GM23338 (cell line): Measurements from ENCODE around the gene STK32C. TPM values are rescaled to one million over a fixed set of nuclear protein-coding genes. Genes with fewer than 3 reads are reported as not detected.

Experiments used
- ATAC-seq: fragments of 200-7000 bp; cut with Tn5 transposase; 3 replicates; pipeline ENCODE4 v1.9.1; 2020
- DNase-seq: peaks from one replicate; pipeline ENCODE4 v3.0.0-alpha.2; 2015; ENCODE audit warnings: low spot score
- H2AFZ ChIP-seq: fragments of 200-600 bp; sonication (generic); 2 replicates; pipeline ENCODE4 v1.8.0; 2016; ENCODE audit warnings: antibody characterized with exemption, mild to moderate bottlenecking, moderate library complexity
- H3F3A ChIP-seq: fragments of 200-600 bp; sonication (generic); replicated peaks from 2 replicates; pipeline ENCODE4 v1.8.0; 2017; ENCODE audit warnings: antibody characterized with exemption, mixed run types, low read depth
- H3K27ac ChIP-seq: fragments of 200-600 bp; sonication (generic); 2 replicates; pipeline ENCODE4 v1.6.1; 2016; ENCODE audit warnings: low read depth
- H3K27me3 ChIP-seq: fragments of 200-600 bp; sonication (generic); 2 replicates; pipeline ENCODE4 v1.8.0; 2016; ENCODE audit warnings: mild to moderate bottlenecking, mixed run types, moderate library complexity; ENCODE audit not compliant: insufficient read depth
- H3K36me3 ChIP-seq: fragments of 200-600 bp; sonication (generic); 2 replicates; pipeline ENCODE4 v1.8.0; 2016; ENCODE audit warnings: mild to moderate bottlenecking; ENCODE audit not compliant: insufficient read depth
- H3K4me1 ChIP-seq: fragments of 200-600 bp; sonication (generic); 2 replicates; pipeline ENCODE4 v1.8.0; 2016; ENCODE audit warnings: mild to moderate bottlenecking, moderate library complexity; ENCODE audit not compliant: insufficient read depth
- H3K4me2 ChIP-seq: fragments of 200-600 bp; sonication (generic); 2 replicates; pipeline ENCODE4 v1.7.1; 2017; ENCODE audit warnings: mixed run types
- H3K4me3 ChIP-seq: fragments of 200-600 bp; sonication (generic); 2 replicates; pipeline ENCODE4 v1.6.1; 2016; ENCODE audit warnings: mixed run types
- H3K79me2 ChIP-seq: fragments of 200-600 bp; sonication (generic); replicated peaks from 2 replicates; pipeline ENCODE4 v1.8.0; 2017; ENCODE audit warnings: mild to moderate bottlenecking; ENCODE audit not compliant: insufficient read depth
- H3K9me2 ChIP-seq: fragments of 200-600 bp; sonication (generic); 2 replicates; pipeline ENCODE4 v1.8.0; 2017; ENCODE audit not compliant: insufficient read depth
- H4K20me1 ChIP-seq: fragments of 200-600 bp; sonication (generic); replicated peaks from 2 replicates; pipeline ENCODE4 v1.8.0; 2017; ENCODE audit warnings: mild to moderate bottlenecking; ENCODE audit not compliant: insufficient read depth
- H3K27ac Mint-ChIP-seq: 2 replicates; pipeline ENCODE4 v1.8.0; 2020; ENCODE audit warnings: inconsistent platforms, mild to moderate bottlenecking, moderate library complexity, mixed read lengths
- H3K27me3 Mint-ChIP-seq: 3 replicates; pipeline ENCODE4 v1.8.0; 2022; ENCODE audit warnings: low read depth, mild to moderate bottlenecking, moderate library complexity, mixed read lengths, inconsistent platforms; ENCODE audit not compliant: insufficient read depth, poor library complexity
- H3K36me3 Mint-ChIP-seq: 3 replicates; pipeline ENCODE4 v1.8.0; 2021; ENCODE audit warnings: low read depth, mild to moderate bottlenecking, inconsistent platforms, moderate library complexity, mixed read lengths
- H3K4me1 Mint-ChIP-seq: 3 replicates; pipeline ENCODE4 v1.8.0; 2020; ENCODE audit warnings: mild to moderate bottlenecking, inconsistent platforms, mixed read lengths
- H3K4me3 Mint-ChIP-seq: 3 replicates; pipeline ENCODE4 v1.8.0; 2021; ENCODE audit warnings: moderate library complexity, mild to moderate bottlenecking, inconsistent platforms, mixed read lengths
- H3K9me3 Mint-ChIP-seq: 3 replicates; pipeline ENCODE4 v1.8.0; 2020; ENCODE audit warnings: moderate library complexity, mild to moderate bottlenecking, inconsistent platforms, mixed read lengths
- CREB1 ChIP-seq: fragments of 250-450 bp; sonication (Bioruptor Pico); IDR thresholded peaks from 2 replicates; pipeline ENCODE4 v1.5.0; 2020; ENCODE audit warnings: low read depth, mild to moderate bottlenecking, moderate library complexity
- CTCF ChIP-seq, 2 experiments: fragments of 200-600 bp in 1 of 2; sonication (generic) in 1 of 2; conservative IDR thresholded peaks; 2 replicates each; pipeline versions ENCODE4 v1.5.1 to v1.6.1; 2016 to 2017; ENCODE audit warnings: antibody characterized with exemption in 2 of 2, low read depth in 2 of 2, mild to moderate bottlenecking in 2 of 2, moderate library complexity in 1 of 2
- EZH2 ChIP-seq: fragments of 200-600 bp; sonication (generic); IDR thresholded peaks from one replicate; pipeline ENCODE4 v1.8.0; 2017; ENCODE audit warnings: antibody characterized with exemption, mild to moderate bottlenecking, low read depth; ENCODE audit not compliant: unreplicated experiment
- EZH2phosphoT487 ChIP-seq: fragments of 200-600 bp; sonication (generic); IDR thresholded peaks from one replicate; pipeline ENCODE4 v1.8.1; 2018; ENCODE audit warnings: antibody characterized with exemption; ENCODE audit not compliant: unreplicated experiment
- JUNB ChIP-seq: IDR thresholded peaks from one replicate; pipeline ENCODE4 v1.6.1; 2016; ENCODE audit warnings: antibody characterized with exemption; ENCODE audit not compliant: unreplicated experiment
- NANOG ChIP-seq: IDR thresholded peaks from 2 replicates; pipeline ENCODE4 v1.6.1; 2016; ENCODE audit warnings: antibody characterized with exemption, borderline replicate concordance
- POLR2AphosphoS5 ChIP-seq: IDR thresholded peaks from 2 replicates; pipeline ENCODE4 v1.6.1; 2016; ENCODE audit warnings: antibody characterized with exemption, low read depth
- STAT1 ChIP-seq: IDR thresholded peaks from one replicate; pipeline ENCODE4 v1.6.1; 2016; ENCODE audit warnings: antibody characterized with exemption; ENCODE audit not compliant: unreplicated experiment
- ZNF114 ChIP-seq: fragments of 250-450 bp; sonication (Bioruptor Pico); IDR thresholded peaks from 2 replicates; pipeline ENCODE4 v1.5.0; 2020; ENCODE audit warnings: mild to moderate bottlenecking, moderate library complexity
- ZNF331 ChIP-seq: fragments of 250-450 bp; sonication (Bioruptor Pico); IDR thresholded peaks from 2 replicates; pipeline ENCODE4 v1.5.0; 2020; ENCODE audit warnings: low read depth, mild to moderate bottlenecking, moderate library complexity
- polyA plus RNA-seq: library from polyadenylated mRNA; unstranded; fragments of >200 nt; fragmentation: Nextera tagmentation; extraction: Ambion mirVana; gene quantifications from 2 replicates; pipeline ENCODE4 v1.2.1, GENCODE V29; 2016
- total RNA-seq: library from RNA; depleted of rRNA; stranded (reverse); fragments of >200 nt; shearing (Covaris generic); gene quantifications from 2 replicates; pipeline ENCODE4 v1.2.3, GENCODE V29; 2014
- TF ChIP-seq, protein P1 (sequence below): IDR thresholded peaks from 2 replicates; pipeline ENCODE4 v1.6.1; 2016; ENCODE audit warnings: antibody characterized with exemption
- TF ChIP-seq, protein P2 (sequence below): IDR thresholded peaks from one replicate; pipeline ENCODE4 v1.6.1; 2018; ENCODE audit warnings: antibody characterized with exemption; ENCODE audit not compliant: unreplicated experiment

The STK32C gene
- total and polyA plus RNA-seq, 2 experiments from 2014 or later, result 10.2 to 20.5 TPM

- Mint-ChIP-seq H3K4me1 (peaks cover 13% of the 10 kb centered on the region), H3K27me3 (peaks cover 8% of the 10 kb centered on the region), H3K9me3 (no peaks in the 10 kb centered on the region), H3K27ac (no peak overlapping the region), H3K36me3 (no peaks in the 10 kb centered on the region), H3K4me3 (peak overlapping the region; percentile 81)
- TF ChIP-seq STAT1 (no peak), POLR2AphosphoS5 (peak; percentile 48; the same call in 1 of the 2 replicates), EZH2 (no peak)
- no peaks in the 10 kb centered on the region for H3K79me2 ChIP-seq
- peak overlapping the region; percentile 42; the same call in 1 of the 2 replicates for H3K4me3 ChIP-seq
- H3K27ac ChIP-seq, result no peak overlapping the region
- H3K4me1 ChIP-seq, result no peaks in the 10 kb centered on the region
- ATAC-seq (peak; percentile 57), DNase-seq (peak; percentile 65)
- peak overlapping the region; percentile 43; the same call in 1 of the 2 replicates for H3K4me2 ChIP-seq
- H4K20me1 ChIP-seq, result no peaks in the 10 kb centered on the region
- no peaks in the 10 kb centered on the region for H3K27me3 ChIP-seq
- H3K36me3 ChIP-seq, result no peaks in the 10 kb centered on the region
- H3K9me2 ChIP-seq, result no peaks in the 10 kb centered on the region
- no peaks in the 10 kb centered on the region for H3F3A ChIP-seq
- H2AFZ ChIP-seq, result no peak overlapping the region
These were observed 59.1 kb downstream of the STK32C start for GRCh38 chr10:132248455-132249225.

- no peak overlapping the region for H3K4me3 ChIP-seq
- peaks cover 8% of the 10 kb centered on the region for H3K27me3 Mint-ChIP-seq
- no peaks in the 10 kb centered on the region for H4K20me1 ChIP-seq
- H3K27ac Mint-ChIP-seq, result no peak overlapping the region
- H3K9me2 ChIP-seq, result no peaks in the 10 kb centered on the region
- H3K79me2 ChIP-seq, result no peaks in the 10 kb centered on the region
- no peaks in the 10 kb centered on the region for H3K4me1 ChIP-seq
- peaks cover 9% of the 10 kb centered on the region for H3K4me1 Mint-ChIP-seq
- no peak for DNase-seq
- peak overlapping the region; percentile 48 for H3K4me3 Mint-ChIP-seq
- H3K9me3 Mint-ChIP-seq, result no peaks in the 10 kb centered on the region
- H3K36me3 ChIP-seq, result no peaks in the 10 kb centered on the region
- no peak for TF ChIP-seq JUNB
- no peak for TF ChIP-seq CREB1 (CRISPR knock-in tag)
- TF ChIP-seq ZNF114 (CRISPR knock-in tag), result no peak
- no peak for TF ChIP-seq EZH2phosphoT487
- TF ChIP-seq CTCF (conservative IDR thresholded peaks at IDR 0.05; ENCODE audit: low read depth in 2 of 2), result no peak
- TF ChIP-seq ZNF331 (CRISPR knock-in tag), result no peak
- TF ChIP-seq STAT1, result no peak
- TF ChIP-seq POLR2AphosphoS5, result no peak
- TF ChIP-seq NANOG, result no peak
- TF ChIP-seq, protein P1, sequence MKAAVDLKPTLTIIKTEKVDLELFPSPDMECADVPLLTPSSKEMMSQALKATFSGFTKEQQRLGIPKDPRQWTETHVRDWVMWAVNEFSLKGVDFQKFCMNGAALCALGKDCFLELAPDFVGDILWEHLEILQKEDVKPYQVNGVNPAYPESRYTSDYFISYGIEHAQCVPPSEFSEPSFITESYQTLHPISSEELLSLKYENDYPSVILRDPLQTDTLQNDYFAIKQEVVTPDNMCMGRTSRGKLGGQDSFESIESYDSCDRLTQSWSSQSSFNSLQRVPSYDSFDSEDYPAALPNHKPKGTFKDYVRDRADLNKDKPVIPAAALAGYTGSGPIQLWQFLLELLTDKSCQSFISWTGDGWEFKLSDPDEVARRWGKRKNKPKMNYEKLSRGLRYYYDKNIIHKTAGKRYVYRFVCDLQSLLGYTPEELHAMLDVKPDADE, result no peak
- TF ChIP-seq, protein P2, sequence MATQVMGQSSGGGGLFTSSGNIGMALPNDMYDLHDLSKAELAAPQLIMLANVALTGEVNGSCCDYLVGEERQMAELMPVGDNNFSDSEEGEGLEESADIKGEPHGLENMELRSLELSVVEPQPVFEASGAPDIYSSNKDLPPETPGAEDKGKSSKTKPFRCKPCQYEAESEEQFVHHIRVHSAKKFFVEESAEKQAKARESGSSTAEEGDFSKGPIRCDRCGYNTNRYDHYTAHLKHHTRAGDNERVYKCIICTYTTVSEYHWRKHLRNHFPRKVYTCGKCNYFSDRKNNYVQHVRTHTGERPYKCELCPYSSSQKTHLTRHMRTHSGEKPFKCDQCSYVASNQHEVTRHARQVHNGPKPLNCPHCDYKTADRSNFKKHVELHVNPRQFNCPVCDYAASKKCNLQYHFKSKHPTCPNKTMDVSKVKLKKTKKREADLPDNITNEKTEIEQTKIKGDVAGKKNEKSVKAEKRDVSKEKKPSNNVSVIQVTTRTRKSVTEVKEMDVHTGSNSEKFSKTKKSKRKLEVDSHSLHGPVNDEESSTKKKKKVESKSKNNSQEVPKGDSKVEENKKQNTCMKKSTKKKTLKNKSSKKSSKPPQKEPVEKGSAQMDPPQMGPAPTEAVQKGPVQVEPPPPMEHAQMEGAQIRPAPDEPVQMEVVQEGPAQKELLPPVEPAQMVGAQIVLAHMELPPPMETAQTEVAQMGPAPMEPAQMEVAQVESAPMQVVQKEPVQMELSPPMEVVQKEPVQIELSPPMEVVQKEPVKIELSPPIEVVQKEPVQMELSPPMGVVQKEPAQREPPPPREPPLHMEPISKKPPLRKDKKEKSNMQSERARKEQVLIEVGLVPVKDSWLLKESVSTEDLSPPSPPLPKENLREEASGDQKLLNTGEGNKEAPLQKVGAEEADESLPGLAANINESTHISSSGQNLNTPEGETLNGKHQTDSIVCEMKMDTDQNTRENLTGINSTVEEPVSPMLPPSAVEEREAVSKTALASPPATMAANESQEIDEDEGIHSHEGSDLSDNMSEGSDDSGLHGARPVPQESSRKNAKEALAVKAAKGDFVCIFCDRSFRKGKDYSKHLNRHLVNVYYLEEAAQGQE, result no peak
- H3K36me3 Mint-ChIP-seq, result no peaks in the 10 kb centered on the region
- H2AFZ ChIP-seq, result no peak overlapping the region
- no peak overlapping the region for H3K27ac ChIP-seq
- no peak for ATAC-seq
- no peaks in the 10 kb centered on the region for H3K27me3 ChIP-seq
- no peaks in the 10 kb centered on the region for H3F3A ChIP-seq
- no peak overlapping the region for H3K4me2 ChIP-seq
These were observed 59.8 kb downstream of the STK32C start for GRCh38 chr10:132247943-132248342.
